HepG2 (cell line): ENCODE measurements around the gene TFEB. TPM values are rescaled to one million over a fixed set of nuclear protein-coding genes. Genes with fewer than 3 reads are reported as not detected.

Experiments used
- ATAC-seq: fragments of 200-7000 bp; cut with Tn5 transposase; 3 replicates; pipeline ENCODE4 v1.9.1; 2020; ENCODE audit warnings: mild to moderate bottlenecking, moderate library complexity
- BruUV-seq: library from RNA; stranded (reverse); fragments of 400-500 nt; replicated peaks from 2 replicates; lab custom pipeline; 2021; lab: Mats Ljungman, UMichigan
- CTCF ChIA-PET: fragments of 300-600 bp; formaldehyde crosslinking; extraction: SDS; loops from one replicate; lab custom pipeline; 2021; ENCODE audit warnings: low total read pairs, inconsistent platforms, low intra/inter-chr PET ratio; lab: Yijun Ruan, JAX
- POLR2A ChIA-PET: fragments of 350-600 bp; sonication (Branson Sonifier 250); formaldehyde crosslinking; loops from one replicate; lab custom pipeline; 2020; ENCODE audit warnings: antibody characterized with exemption, inconsistent platforms; lab: Yijun Ruan, JAX
- DNase-seq: peaks from one replicate; pipeline ENCODE4 v3.0.0-alpha.2; 2015; ENCODE audit warnings: low spot score
- FAIRE-seq: peaks from 3 replicates; lab custom pipeline; 2011; peaks lifted over from hg19 to GRCh38; lab: Jason Lieb, UNC
- H2AFZ ChIP-seq: one replicate; pipeline ENCODE4 v1.6.1; 2011; ENCODE audit warnings: low read length, inconsistent platforms
- H3K27ac ChIP-seq: fragments of 300-600 bp; 3 replicates; pipeline ENCODE4 v1.8.0; 2011; ENCODE audit warnings: mixed run types, mild to moderate bottlenecking, mixed read lengths, low read length, inconsistent platforms; ENCODE audit not compliant: insufficient read depth; ENCODE audit errors: extremely low read length
- H3K27me3 ChIP-seq, 2 experiments: fragments of 200-600 bp in 1 of 2; 2 replicates in 1 of 2; 3 replicates in 1 of 2; pipeline versions ENCODE4 v1.6.0 to v1.8.0; 2011; ENCODE audit warnings: low read length in 2 of 2, mild to moderate bottlenecking in 2 of 2, moderate library complexity in 2 of 2, inconsistent platforms in 1 of 2; ENCODE audit not compliant: insufficient read depth in 2 of 2, control insufficient read depth in 1 of 2
- H3K36me3 ChIP-seq, 2 experiments: fragments of 200-600 bp in 1 of 2; replicated peaks in 1 of 2; 2 replicates in 1 of 2; 3 replicates in 1 of 2; pipeline versions ENCODE4 v1.5.1 to v1.8.0; 2011; ENCODE audit warnings: low read length in 2 of 2, inconsistent platforms in 1 of 2; ENCODE audit not compliant: insufficient read depth in 2 of 2, control insufficient read depth in 1 of 2
- H3K4me1 ChIP-seq: 2 replicates; pipeline ENCODE4 v1.5.1; 2012; ENCODE audit warnings: low read length, inconsistent platforms; ENCODE audit not compliant: insufficient read depth
- H3K4me2 ChIP-seq: 2 replicates; pipeline ENCODE4 v1.6.0; 2011; ENCODE audit warnings: low read depth, low read length, inconsistent platforms
- H3K4me3 ChIP-seq, 3 experiments: fragments of 200-600 bp in 1 of 3; sonication (generic), shearing (Covaris generic) in 1 of 3; replicated peaks in 1 of 3; 2 replicates each; pipeline ENCODE4 v1.5.1; 2011 to 2016; ENCODE audit warnings: low read length in 3 of 3, inconsistent platforms in 2 of 3, low read depth in 2 of 3, mild to moderate bottlenecking in 2 of 3, control low read depth in 1 of 3, mixed read lengths in 1 of 3; ENCODE audit not compliant: insufficient read depth in 1 of 3
- H3K79me2 ChIP-seq: one replicate; pipeline ENCODE4 v1.6.1; 2011; ENCODE audit warnings: low read length, inconsistent platforms; ENCODE audit not compliant: insufficient read depth
- H3K9ac ChIP-seq: 2 replicates; pipeline ENCODE4 v1.6.0; 2011; ENCODE audit warnings: mild to moderate bottlenecking, low read depth, low read length, inconsistent platforms; ENCODE audit not compliant: insufficient read depth
- H3K9me3 ChIP-seq: 2 replicates; pipeline ENCODE4 v1.5.1; 2012; ENCODE audit warnings: mild to moderate bottlenecking, low read length
- H4K20me1 ChIP-seq: 2 replicates; pipeline ENCODE4 v1.6.0; 2011; ENCODE audit warnings: inconsistent platforms, mild to moderate bottlenecking, low read length, moderate library complexity; ENCODE audit not compliant: insufficient read depth
- EED ChIP-seq: sonication (generic); formaldehyde crosslinking; IDR thresholded peaks from 2 replicates; pipeline ENCODE4 v1.5.0; 2020; ENCODE audit warnings: mild to moderate bottlenecking, missing genetic modification reagents
- NFRKB ChIP-seq: fragments of 450-650 bp; IDR thresholded peaks from 2 replicates; pipeline ENCODE4 v1.6.1; 2017
- NFYB ChIP-seq: sonication (generic); formaldehyde crosslinking; IDR thresholded peaks from 2 replicates; pipeline ENCODE4 v1.4.0; 2020; ENCODE audit warnings: missing genetic modification reagents
- WGBS: methylation state at CpG from one replicate; pipeline ENCODE4 v1.1.6; 2017; ENCODE audit warnings: low lambda C conversion rate; 5-methylcytosine and 5-hydroxymethylcytosine counted together
- in situ Hi-C: cut with HindIII; loops from 2 replicates; pipeline ENCODE4 v1.10.0; 2017; ENCODE audit warnings: low pct_unique_long_range_greater_than_20kb; ENCODE audit not compliant: extremely low pct_ligation_motif_present
- intact Hi-C: fragments of 100-400 bp; cut with micrococcal nuclease; formaldehyde crosslinking; loops from one replicate; pipeline ENCODE4 v1.10.0; 2022; ENCODE audit not compliant: unreplicated experiment
- polyA plus RNA-seq, 8 experiments: library from polyadenylated mRNA; depleted of rRNA in 3 of 8; stranded (reverse) in 7 of 8; unstranded in 1 of 8; fragments of >200 nt; fragmentation: Illumina TruSeq in 4 of 8; extraction: Trizol in 4 of 8; gene quantifications; 2 replicates each; pipeline versions ENCODE4 v1.2.1 to v1.2.3, GENCODE V29; 2011 to 2016; ENCODE audit warnings: low read depth in 4 of 8, missing spikeins in 1 of 8, mixed read lengths in 1 of 8; ENCODE audit not compliant: insufficient read depth in 1 of 8
- total RNA-seq, 5 experiments: library from RNA; depleted of rRNA; stranded (reverse); fragments of >200 nt; fragmentation: Illumina TruSeq; extraction: Trizol; gene quantifications; 2 replicates each; pipeline ENCODE4 v1.2.3, GENCODE V29; 2016; ENCODE audit warnings: low read depth in 1 of 5
- TF ChIP-seq, protein P1 (sequence below): sonication (generic); formaldehyde crosslinking; IDR thresholded peaks from 2 replicates; pipeline ENCODE4 v1.5.1; 2020; ENCODE audit warnings: mild to moderate bottlenecking, missing genetic modification reagents, moderate library complexity
- TF ChIP-seq, protein P2 (sequence below): sonication (generic); formaldehyde crosslinking; IDR thresholded peaks from 2 replicates; pipeline ENCODE4 v1.5.1; 2020; ENCODE audit warnings: mild to moderate bottlenecking, moderate library complexity, missing genetic modification reagents

Gene TFEB
- total and polyA plus RNA-seq, 2 of the 13 experiments (the other 11 are each of a cell fraction or from before 2014, with no cell fraction given): 13.3 to 18.7 TPM

DNA sequence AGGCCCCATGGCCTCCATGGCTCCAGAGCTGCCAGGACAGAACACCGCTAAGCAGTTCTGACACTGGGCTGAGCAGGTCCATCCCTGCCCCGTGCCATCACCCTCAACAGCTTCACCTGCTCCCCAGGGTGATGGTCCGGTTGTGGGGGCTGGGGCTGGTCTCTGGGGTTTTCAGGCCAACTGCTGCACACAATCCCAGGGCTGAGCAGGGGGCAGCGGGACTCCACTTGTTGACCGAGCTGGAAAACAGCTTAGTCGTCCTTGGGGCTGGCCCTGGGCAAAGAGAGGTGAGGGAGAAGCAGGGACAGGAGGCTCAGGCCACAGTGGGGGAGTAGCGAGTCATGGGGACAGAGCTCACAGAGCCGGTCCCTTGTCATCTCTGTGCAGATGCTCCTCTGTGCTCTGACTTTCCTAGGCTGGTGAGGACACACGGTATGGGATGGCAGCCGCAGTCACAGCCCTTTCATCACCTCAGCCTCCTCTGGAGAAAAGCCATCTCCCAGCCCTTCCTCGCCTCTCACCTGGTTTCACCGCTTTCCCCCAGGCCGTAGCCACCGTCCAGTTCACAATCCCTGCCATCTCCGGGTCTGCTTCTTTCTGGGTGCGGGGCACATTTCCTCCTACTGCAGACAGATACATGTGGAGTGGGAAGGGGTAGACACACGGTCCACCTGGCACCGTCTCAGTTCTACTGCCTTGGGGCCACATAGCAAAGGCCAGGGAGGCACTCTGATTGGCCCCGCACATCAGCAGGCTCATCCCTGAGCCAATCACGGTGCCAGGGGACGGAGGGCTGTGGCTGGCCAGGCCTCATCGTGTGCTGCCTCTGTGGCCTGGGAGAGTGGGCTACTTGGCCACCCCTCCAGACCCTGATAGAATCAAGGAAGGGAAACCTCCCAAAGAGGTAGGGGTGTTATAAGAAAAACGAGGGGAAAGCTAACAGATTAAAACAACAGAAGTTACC is 78.0 kb downstream of the TFEB start:
- ChIA-PET CTCF (interaction anchor here (1.1 kb wide), 1 partner anchor 26 kb away, joined by 3 read pairs; no protein-coding TSS in a partner anchor), POLR2A (interaction anchor here (0.7 kb wide), 1 partner anchor 15 kb away, joined by 3 read pairs; no protein-coding TSS in a partner anchor)
- peaks cover 31% of the 10 kb centered on the region for H3K4me1 ChIP-seq
- FAIRE-seq (no peak), ATAC-seq (peak; percentile 50)
- no peaks in the 10 kb centered on the region for H4K20me1 ChIP-seq
- 40% methylated on average over 21 of the region's 23 CpGs for WGBS
- H3K4me2 ChIP-seq: no peak overlapping the region
- intact Hi-C loops: no loop called here
- TF ChIP-seq NFRKB (no peak), EED (CRISPR knock-in tag) (0 out of 2 replicates have a peak, but pooled peaks have one; percentile 28), NFYB (CRISPR knock-in tag) (peak; percentile 48; the same call in 1 of the 2 replicates)
- TF ChIP-seq, protein P1, sequence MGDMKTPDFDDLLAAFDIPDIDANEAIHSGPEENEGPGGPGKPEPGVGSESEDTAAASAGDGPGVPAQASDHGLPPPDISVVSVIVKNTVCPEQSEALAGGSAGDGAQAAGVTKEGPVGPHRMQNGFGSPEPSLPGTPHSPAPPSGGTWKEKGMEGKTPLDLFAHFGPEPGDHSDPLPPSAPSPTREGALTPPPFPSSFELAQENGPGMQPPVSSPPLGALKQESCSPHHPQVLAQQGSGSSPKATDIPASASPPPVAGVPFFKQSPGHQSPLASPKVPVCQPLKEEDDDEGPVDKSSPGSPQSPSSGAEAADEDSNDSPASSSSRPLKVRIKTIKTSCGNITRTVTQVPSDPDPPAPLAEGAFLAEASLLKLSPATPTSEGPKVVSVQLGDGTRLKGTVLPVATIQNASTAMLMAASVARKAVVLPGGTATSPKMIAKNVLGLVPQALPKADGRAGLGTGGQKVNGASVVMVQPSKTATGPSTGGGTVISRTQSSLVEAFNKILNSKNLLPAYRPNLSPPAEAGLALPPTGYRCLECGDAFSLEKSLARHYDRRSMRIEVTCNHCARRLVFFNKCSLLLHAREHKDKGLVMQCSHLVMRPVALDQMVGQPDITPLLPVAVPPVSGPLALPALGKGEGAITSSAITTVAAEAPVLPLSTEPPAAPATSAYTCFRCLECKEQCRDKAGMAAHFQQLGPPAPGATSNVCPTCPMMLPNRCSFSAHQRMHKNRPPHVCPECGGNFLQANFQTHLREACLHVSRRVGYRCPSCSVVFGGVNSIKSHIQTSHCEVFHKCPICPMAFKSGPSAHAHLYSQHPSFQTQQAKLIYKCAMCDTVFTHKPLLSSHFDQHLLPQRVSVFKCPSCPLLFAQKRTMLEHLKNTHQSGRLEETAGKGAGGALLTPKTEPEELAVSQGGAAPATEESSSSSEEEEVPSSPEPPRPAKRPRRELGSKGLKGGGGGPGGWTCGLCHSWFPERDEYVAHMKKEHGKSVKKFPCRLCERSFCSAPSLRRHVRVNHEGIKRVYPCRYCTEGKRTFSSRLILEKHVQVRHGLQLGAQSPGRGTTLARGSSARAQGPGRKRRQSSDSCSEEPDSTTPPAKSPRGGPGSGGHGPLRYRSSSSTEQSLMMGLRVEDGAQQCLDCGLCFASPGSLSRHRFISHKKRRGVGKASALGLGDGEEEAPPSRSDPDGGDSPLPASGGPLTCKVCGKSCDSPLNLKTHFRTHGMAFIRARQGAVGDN (CRISPR knock-in tag): peak; percentile 25; the same call in 1 of the 2 replicates
- TF ChIP-seq, protein P2, sequence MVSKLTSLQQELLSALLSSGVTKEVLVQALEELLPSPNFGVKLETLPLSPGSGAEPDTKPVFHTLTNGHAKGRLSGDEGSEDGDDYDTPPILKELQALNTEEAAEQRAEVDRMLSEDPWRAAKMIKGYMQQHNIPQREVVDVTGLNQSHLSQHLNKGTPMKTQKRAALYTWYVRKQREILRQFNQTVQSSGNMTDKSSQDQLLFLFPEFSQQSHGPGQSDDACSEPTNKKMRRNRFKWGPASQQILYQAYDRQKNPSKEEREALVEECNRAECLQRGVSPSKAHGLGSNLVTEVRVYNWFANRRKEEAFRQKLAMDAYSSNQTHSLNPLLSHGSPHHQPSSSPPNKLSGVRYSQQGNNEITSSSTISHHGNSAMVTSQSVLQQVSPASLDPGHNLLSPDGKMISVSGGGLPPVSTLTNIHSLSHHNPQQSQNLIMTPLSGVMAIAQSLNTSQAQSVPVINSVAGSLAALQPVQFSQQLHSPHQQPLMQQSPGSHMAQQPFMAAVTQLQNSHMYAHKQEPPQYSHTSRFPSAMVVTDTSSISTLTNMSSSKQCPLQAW (CRISPR knock-in tag): 0 out of 2 replicates have a peak, but pooled peaks have one; percentile 8
- TF ChIP-seq, all 625 proteins: peak for 4
- no peaks in the 10 kb centered on the region for H3K79me2 ChIP-seq
- H3K27me3 ChIP-seq: peaks cover 2 to 64% of the 10 kb centered on the region in 2 experiments; a peak in 4 of 5 replicates
- in situ Hi-C loops: no loop called here
- BruUV-seq: no TSS peak
- no peak overlapping the region for H3K4me3 ChIP-seq
- peak; percentile 21 for DNase-seq
- H3K27ac ChIP-seq: no peak overlapping the region
- H3K9ac ChIP-seq: no peak overlapping the region
- H2AFZ ChIP-seq: no peak overlapping the region
- H3K36me3 ChIP-seq: no peaks in the 10 kb centered on the region
- no peaks in the 10 kb centered on the region for H3K9me3 ChIP-seq
